Keratinocyte (primary cell): Measurements from ENCODE around the gene ALDH7A1. TPM values are rescaled to one million over a fixed set of nuclear protein-coding genes. Genes with fewer than 3 reads are reported as not detected.

Experiments used
- DNase-seq: peaks from one replicate; pipeline ENCODE4 v3.0.0-alpha.2; 2011; ENCODE audit warnings: low read depth, missing footprints, low spot score
- FAIRE-seq: peaks from 2 replicates; lab custom pipeline; 2011; peaks lifted over from hg19 to GRCh38; lab: Jason Lieb, UNC
- H2AFZ ChIP-seq: 2 replicates; pipeline ENCODE4 v1.6.0; 2012; ENCODE audit warnings: low read length, control low read depth, inconsistent platforms; ENCODE audit not compliant: control insufficient read depth
- H3K27ac ChIP-seq: 2 replicates; pipeline ENCODE4 v1.5.1; 2011; ENCODE audit warnings: low read length; ENCODE audit not compliant: control insufficient read depth, insufficient read depth
- H3K27me3 ChIP-seq: 3 replicates; pipeline ENCODE4 v1.6.0; 2011; ENCODE audit warnings: low read length; ENCODE audit not compliant: control insufficient read depth, insufficient read depth; ENCODE audit errors: extremely low read depth
- H3K36me3 ChIP-seq, 2 experiments: 2 replicates in 1 of 2; 3 replicates in 1 of 2; pipeline ENCODE4 v1.5.1; 2011; ENCODE audit warnings: low read length in 2 of 2, mild to moderate bottlenecking in 1 of 2; ENCODE audit not compliant: control insufficient read depth in 2 of 2, insufficient read depth in 2 of 2; ENCODE audit errors: extremely low read depth in 1 of 2
- H3K4me1 ChIP-seq: 3 replicates; pipeline ENCODE4 v1.5.1; 2011; ENCODE audit warnings: low read length; ENCODE audit not compliant: control insufficient read depth, insufficient read depth; ENCODE audit errors: extremely low read depth
- H3K4me2 ChIP-seq: 3 replicates; pipeline ENCODE4 v1.6.0; 2011; ENCODE audit warnings: low read depth, low read length; ENCODE audit not compliant: control insufficient read depth, insufficient read depth; ENCODE audit errors: extremely low read depth
- H3K4me3 ChIP-seq, 3 experiments: fragments of 200-600 bp in 1 of 3; sonication (generic) in 1 of 3; 2 replicates in 2 of 3; 3 replicates in 1 of 3; pipeline ENCODE4 v1.5.1; 2011 to 2016; ENCODE audit warnings: low read length in 3 of 3, mild to moderate bottlenecking in 3 of 3, control low read depth in 2 of 3, inconsistent platforms in 1 of 3, low read depth in 1 of 3, mixed read lengths in 1 of 3, mixed run types in 1 of 3, moderate library complexity in 1 of 3; ENCODE audit not compliant: control insufficient read depth in 2 of 3, insufficient read depth in 2 of 3; ENCODE audit errors: extremely low read depth in 1 of 3
- H3K79me2 ChIP-seq: 2 replicates; pipeline ENCODE4 v1.6.0; 2012; ENCODE audit warnings: low read length; ENCODE audit not compliant: control insufficient read depth, insufficient read depth
- H3K9ac ChIP-seq: 3 replicates; pipeline ENCODE4 v1.6.0; 2011; ENCODE audit warnings: low read length; ENCODE audit not compliant: control insufficient read depth, insufficient read depth; ENCODE audit errors: extremely low read depth
- H3K9me1 ChIP-seq: 3 replicates; pipeline ENCODE4 v1.6.0; 2011; ENCODE audit warnings: low read length; ENCODE audit not compliant: control insufficient read depth, insufficient read depth; ENCODE audit errors: extremely low read depth
- H3K9me3 ChIP-seq: 2 replicates; pipeline ENCODE4 v1.5.1; 2012; ENCODE audit warnings: low read depth, low read length; ENCODE audit not compliant: control insufficient read depth
- H4K20me1 ChIP-seq: 3 replicates; pipeline ENCODE4 v1.6.0; 2011; ENCODE audit warnings: low read length; ENCODE audit not compliant: control insufficient read depth, insufficient read depth; ENCODE audit errors: extremely low read depth
- CTCF ChIP-seq, 3 experiments: IDR thresholded peaks in 1 of 3; conservative IDR thresholded peaks in 1 of 3; optimal IDR thresholded peaks in 1 of 3; 2 replicates in 2 of 3; 3 replicates in 1 of 3; pipeline versions ENCODE3 to v1.5.1; 2011; ENCODE audit warnings: low read length in 3 of 3, mild to moderate bottlenecking in 3 of 3, moderate library complexity in 2 of 3, control low read depth in 1 of 3, inconsistent platforms in 1 of 3; ENCODE audit not compliant: insufficient read depth in 2 of 3; ENCODE audit errors: extremely low read depth in 1 of 3
- EZH2 ChIP-seq: IDR thresholded peaks from one replicate; pipeline ENCODE4 v1.6.1; 2012; ENCODE audit warnings: inconsistent platforms, mild to moderate bottlenecking, low read length, moderate library complexity
- dilution Hi-C: fragments of 300-500 bp; cut with MboI; formaldehyde crosslinking; loops from one replicate; pipeline ENCODE4 v1.7.0; 2020; ENCODE audit warnings: low sequenced_read_pairs; ENCODE audit not compliant: extremely low pct_ligation_motif_present
- polyA plus RNA-seq, 5 experiments: library from polyadenylated mRNA; depleted of rRNA in 3 of 5; stranded (reverse) in 3 of 5; stranded (forward) in 1 of 5; unstranded in 1 of 5; fragments of >200 nt; gene quantifications; 1 replicate in 1 of 5; 2 replicates in 3 of 5; 3 replicates in 1 of 5; pipeline versions ENCODE4 v1.2.1 to v1.2.3, GENCODE V29; 2011 to 2012; ENCODE audit warnings: missing spikeins in 2 of 5, low read depth in 1 of 5, low replicate concordance in 1 of 5

Gene ALDH7A1
- polyA plus RNA-seq, 1 donor (not counting 4 experiments of a cell fraction or from before 2014, with no cell fraction given), result 183 TPM

GRCh38 chr5:126501448-126501847 is 93.6 kb downstream of the ALDH7A1 start:
- Histone ChIP-seq H3K4me3 (no peak overlapping the region), H3K79me2 (no peaks in the 10 kb centered on the region), H3K27ac (no peak overlapping the region), H2AFZ (no peak overlapping the region), H3K4me2 (no peak overlapping the region), H3K4me1 (peaks cover 18% of the 10 kb centered on the region), H3K36me3 (no peaks in the 10 kb centered on the region), H4K20me1 (no peaks in the 10 kb centered on the region), H3K9ac (no peak overlapping the region), H3K9me1 (no peaks in the 10 kb centered on the region), H3K9me3 (no peaks in the 10 kb centered on the region), H3K27me3 (no peaks in the 10 kb centered on the region)
- DNase-seq (no peak), FAIRE-seq (no peak)
- TF ChIP-seq CTCF (optimal IDR thresholded peaks at IDR 0.05 in 1 of 3, IDR thresholded peaks at IDR 0.05 in 1 of 3, conservative IDR thresholded peaks at IDR 0.05 in 1 of 3; ENCODE audit: extremely low read depth in 1 of 3, insufficient read depth in 2 of 3, low read length in 3 of 3) (no peak), EZH2 (no peak)
- dilution Hi-C loops, result no loop called here

GRCh38 chr5:126499853-126500342 is 95.1 kb downstream of the ALDH7A1 start:
- H3K4me1 ChIP-seq, result peaks cover 18% of the 10 kb centered on the region
- H3K79me2 ChIP-seq, result no peaks in the 10 kb centered on the region
- no peaks in the 10 kb centered on the region for H3K9me3 ChIP-seq
- peaks cover 0 to 1% of the 10 kb centered on the region in 2 experiments for H3K36me3 ChIP-seq
- no peak overlapping the region for H2AFZ ChIP-seq
- no peak overlapping the region for H3K4me3 ChIP-seq
- DNase-seq, result no peak
- no peak overlapping the region for H3K9ac ChIP-seq
- H4K20me1 ChIP-seq, result no peaks in the 10 kb centered on the region
- H3K4me2 ChIP-seq, result peak overlapping the region; percentile 25
- dilution Hi-C loops, result no loop called here
- FAIRE-seq, result no peak
- H3K9me1 ChIP-seq, result no peaks in the 10 kb centered on the region
- no peak for TF ChIP-seq EZH2
- TF ChIP-seq CTCF (optimal IDR thresholded peaks at IDR 0.05 in 1 of 3, IDR thresholded peaks at IDR 0.05 in 1 of 3, conservative IDR thresholded peaks at IDR 0.05 in 1 of 3; ENCODE audit: extremely low read depth in 1 of 3, insufficient read depth in 2 of 3, low read length in 3 of 3), result peak; percentile 47 to 69 (median 59)
- H3K27me3 ChIP-seq, result no peaks in the 10 kb centered on the region
- no peak overlapping the region for H3K27ac ChIP-seq
